Natural killer cell (primary cell): Measurements from ENCODE around the gene AK3. TPM values are rescaled to one million over a fixed set of nuclear protein-coding genes. Genes with fewer than 3 reads are reported as not detected.

Source experiments
- ATAC-seq, 3 donors: fragments of 150-1000 bp in 2 of 3; fragments of 200-7000 bp in 1 of 3; cut with Tn5 transposase; 1 replicate in 1 of 3; 2 replicates in 2 of 3; pipeline ENCODE4 v1.10.0; 2021; ENCODE audit warnings: mild to moderate bottlenecking in 2 of 3, moderate library complexity in 2 of 3
- DNase-seq, 2 donors: peaks; one replicate each; pipeline versions ENCODE4 v3.0.0 to v3.0.0-alpha.2; 2013 to 2021; ENCODE audit warnings: mixed read lengths in 1 of 2
- H3K27ac ChIP-seq: one replicate; pipeline ENCODE4 v1.5.1; 2013; ENCODE audit warnings: mild to moderate bottlenecking, low read length
- H3K27me3 ChIP-seq: one replicate; pipeline ENCODE4 v1.6.1; 2013; ENCODE audit warnings: low read length; ENCODE audit not compliant: control insufficient read depth, insufficient read depth
- H3K36me3 ChIP-seq: one replicate; pipeline ENCODE4 v1.6.1; 2013; ENCODE audit warnings: low read length; ENCODE audit not compliant: control insufficient read depth, insufficient read depth
- H3K4me1 ChIP-seq: one replicate; pipeline ENCODE4 v1.6.1; 2013; ENCODE audit warnings: low read length; ENCODE audit not compliant: control insufficient read depth, insufficient read depth
- H3K4me3 ChIP-seq: one replicate; pipeline ENCODE4 v1.5.1; 2013; ENCODE audit warnings: low read length
- H3K9me3 ChIP-seq: one replicate; pipeline ENCODE4 v1.6.1; 2013; ENCODE audit warnings: low read length; ENCODE audit not compliant: control insufficient read depth, insufficient read depth
- H3K27ac Mint-ChIP-seq, 2 donors: one replicate each; pipeline ENCODE4 v1.8.0; 2022; ENCODE audit warnings: mild to moderate bottlenecking in 2 of 2, mixed read lengths in 2 of 2, moderate library complexity in 1 of 2
- H3K27me3 Mint-ChIP-seq, 2 donors: one replicate each; pipeline ENCODE4 v1.8.0; 2022; ENCODE audit warnings: low read depth in 2 of 2, mixed read lengths in 2 of 2
- H3K36me3 Mint-ChIP-seq: one replicate; pipeline ENCODE4 v1.8.0; 2022; ENCODE audit warnings: mixed read lengths
- H3K4me1 Mint-ChIP-seq, 2 donors: one replicate each; pipeline ENCODE4 v1.8.0; 2022; ENCODE audit warnings: mixed read lengths in 2 of 2
- H3K4me3 Mint-ChIP-seq: one replicate; pipeline ENCODE4 v1.8.0; 2022; ENCODE audit warnings: mild to moderate bottlenecking, moderate library complexity, mixed read lengths
- H3K9me3 Mint-ChIP-seq, 2 donors: one replicate each; pipeline ENCODE4 v1.8.0; 2022; ENCODE audit warnings: mixed read lengths in 2 of 2
- CTCF ChIP-seq: fragments of 200-600 bp; IDR thresholded peaks from one replicate; pipeline ENCODE4 v1.8.0; 2022; ENCODE audit warnings: antibody characterized with exemption
- WGBS: methylation state at CpG from one replicate; pipeline ENCODE4 v1.1.7; 2013; ENCODE audit warnings: missing lambda C conversion rate; ENCODE audit not compliant: insufficient coverage; 5-methylcytosine and 5-hydroxymethylcytosine counted together
- intact Hi-C: fragments of 100-400 bp; cut with micrococcal nuclease; formaldehyde crosslinking; loops from one replicate; pipeline ENCODE4 v1.14.2; 2022
- total RNA-seq, 4 donors: library from RNA; stranded (reverse); fragments of 120-200 nt in 1 of 4; gene quantifications; one replicate each; pipeline versions ENCODE4 v1.2.3 to v1.2.4, GENCODE V29; 2013 to 2022

Gene AK3
- total RNA-seq, 3 donors from 2014 or later (not counting 1 experiment from before 2014, with no cell fraction given) = 18.6 to 23.1 (median 21.0) TPM

DNA sequence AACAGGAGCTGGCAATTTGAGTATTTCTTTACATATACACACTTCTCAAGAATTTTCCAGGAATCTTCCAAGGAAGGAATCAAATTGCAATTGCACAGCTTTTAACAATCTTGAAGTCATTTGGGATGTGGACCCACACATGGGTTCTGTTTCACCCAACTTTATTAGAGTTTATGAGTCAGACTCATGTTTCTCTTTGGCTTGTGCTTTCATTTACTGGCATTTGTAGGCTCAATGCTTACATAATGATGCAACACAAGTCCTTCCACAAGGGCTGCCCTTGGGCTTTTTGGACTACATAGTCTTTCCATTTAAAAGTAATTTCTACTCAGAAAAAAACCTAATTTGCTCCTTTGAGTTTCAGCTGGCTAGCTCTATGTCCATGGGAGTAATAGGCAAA, 66.2 kb downstream of the AK3 start:
- Mint-ChIP-seq H3K36me3 (no peaks in the 10 kb centered on the region), H3K27me3 (peaks cover 0 to 5% of the 10 kb centered on the region in 2 donors), H3K9me3 (no peaks in the 10 kb centered on the region), H3K4me3 (no peak overlapping the region), H3K27ac (no peak overlapping the region), H3K4me1 (no peaks in the 10 kb centered on the region)
- H3K4me1 ChIP-seq = no peaks in the 10 kb centered on the region
- H3K27me3 ChIP-seq = peaks cover 3% of the 10 kb centered on the region
- ATAC-seq (no peak), DNase-seq (no peak)
- H3K27ac ChIP-seq = no peak overlapping the region
- no peak overlapping the region for H3K4me3 ChIP-seq
- H3K9me3 ChIP-seq = no peaks in the 10 kb centered on the region
- H3K36me3 ChIP-seq = no peaks in the 10 kb centered on the region
- intact Hi-C loops = loop anchor here (10.0 kb wide), 1 partner anchor 1150 kb away; the partner anchor contains the start of gene RFX3
- TF ChIP-seq CTCF = no peak

GRCh38 chr9:4671737-4672136, 69.3 kb downstream of the AK3 start:
- H3K4me3 ChIP-seq = no peak overlapping the region
- Mint-ChIP-seq H3K9me3 (no peaks in the 10 kb centered on the region), H3K27ac (no peak overlapping the region), H3K4me1 (peaks cover 2 to 3% of the 10 kb centered on the region in 2 donors), H3K27me3 (peaks cover 6 to 16% of the 10 kb centered on the region in 2 donors), H3K36me3 (no peaks in the 10 kb centered on the region), H3K4me3 (no peak overlapping the region)
- no peak overlapping the region for H3K27ac ChIP-seq
- H3K9me3 ChIP-seq = no peaks in the 10 kb centered on the region
- 100% methylated on average over 1 of the region's 1 CpG for WGBS
- ATAC-seq (no peak), DNase-seq (no peak)
- peaks cover 10% of the 10 kb centered on the region for H3K27me3 ChIP-seq
- intact Hi-C loops = loop anchor here (10.0 kb wide), 1 partner anchor 1147 kb away; the partner anchor contains the start of gene RFX3
- H3K4me1 ChIP-seq = no peaks in the 10 kb centered on the region
- H3K36me3 ChIP-seq = no peaks in the 10 kb centered on the region
- no peak for TF ChIP-seq CTCF

DNA sequence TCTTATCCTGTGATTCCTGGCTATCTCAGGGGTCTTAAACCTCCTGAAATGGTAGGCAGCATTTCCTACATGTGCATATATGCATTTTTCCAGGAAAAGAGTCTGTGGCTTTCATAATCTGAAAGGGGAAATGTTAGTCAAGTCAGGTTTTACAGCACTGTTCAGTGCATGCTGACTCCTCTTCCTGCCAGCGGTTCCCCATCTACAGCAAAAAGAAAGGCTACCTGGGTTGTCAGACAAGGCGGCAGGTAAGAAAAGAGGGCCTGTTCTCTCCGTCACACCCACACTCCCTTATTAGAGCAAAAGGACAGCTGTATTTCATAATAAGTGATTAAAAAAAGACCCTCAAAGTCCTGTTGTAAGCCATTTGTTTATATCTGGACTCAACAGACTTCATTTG, 70.4 kb downstream of the AK3 start:
- H3K4me3 Mint-ChIP-seq = no peak overlapping the region
- peaks cover 13 to 14% of the 10 kb centered on the region in 2 donors for H3K4me1 Mint-ChIP-seq
- H3K27ac ChIP-seq = no peak overlapping the region
- WGBS = 33% methylated on average over 1 of the region's 3 CpGs
- no peak for TF ChIP-seq CTCF
- H3K27ac Mint-ChIP-seq = no peak overlapping the region
- H3K4me1 ChIP-seq = peaks cover 7% of the 10 kb centered on the region
- H3K9me3 ChIP-seq = no peaks in the 10 kb centered on the region
- intact Hi-C loops = loop anchor here (10.0 kb wide), 1 partner anchor 1146 kb away; the partner anchor contains the start of gene RFX3
- ATAC-seq = no peak
- no peak for DNase-seq
- H3K4me3 ChIP-seq = no peak overlapping the region
- peaks cover 6 to 13% of the 10 kb centered on the region in 2 donors for H3K27me3 Mint-ChIP-seq
- H3K27me3 ChIP-seq = peaks cover 10% of the 10 kb centered on the region
- H3K36me3 Mint-ChIP-seq = no peaks in the 10 kb centered on the region
- no peaks in the 10 kb centered on the region for H3K9me3 Mint-ChIP-seq
- H3K36me3 ChIP-seq = no peaks in the 10 kb centered on the region

GRCh38 chr9:4669890-4670289, 71.1 kb downstream of the AK3 start:
- no peak for TF ChIP-seq CTCF
- H3K4me1 ChIP-seq = peaks cover 7% of the 10 kb centered on the region
- no peak overlapping the region for H3K4me3 ChIP-seq
- no peak overlapping the region for H3K27ac Mint-ChIP-seq
- H3K9me3 Mint-ChIP-seq = no peaks in the 10 kb centered on the region
- H3K27me3 Mint-ChIP-seq = peaks cover 6 to 13% of the 10 kb centered on the region in 2 donors
- ATAC-seq (no peak), DNase-seq (no peak)
- H3K27ac ChIP-seq = no peak overlapping the region
- no peaks in the 10 kb centered on the region for H3K36me3 Mint-ChIP-seq
- H3K4me3 Mint-ChIP-seq = no peak overlapping the region
- H3K36me3 ChIP-seq = no peaks in the 10 kb centered on the region
- peaks cover 10% of the 10 kb centered on the region for H3K27me3 ChIP-seq
- no peaks in the 10 kb centered on the region for H3K9me3 ChIP-seq
- intact Hi-C loops = loop anchor here (10.0 kb wide), 2 partner anchors 315 to 1145 kb away; partner anchors contain the start of genes JAK2 and RFX3
- peaks cover 19 to 22% of the 10 kb centered on the region in 2 donors for H3K4me1 Mint-ChIP-seq
